ENCODE measurements around the gene TRIM14.
"Not testable (repeated sequence)": the region's sequence is repeated elsewhere in the genome, so short reads cannot be mapped to it uniquely, and the experiment has no call there.

TRIM14 gene

DNA sequence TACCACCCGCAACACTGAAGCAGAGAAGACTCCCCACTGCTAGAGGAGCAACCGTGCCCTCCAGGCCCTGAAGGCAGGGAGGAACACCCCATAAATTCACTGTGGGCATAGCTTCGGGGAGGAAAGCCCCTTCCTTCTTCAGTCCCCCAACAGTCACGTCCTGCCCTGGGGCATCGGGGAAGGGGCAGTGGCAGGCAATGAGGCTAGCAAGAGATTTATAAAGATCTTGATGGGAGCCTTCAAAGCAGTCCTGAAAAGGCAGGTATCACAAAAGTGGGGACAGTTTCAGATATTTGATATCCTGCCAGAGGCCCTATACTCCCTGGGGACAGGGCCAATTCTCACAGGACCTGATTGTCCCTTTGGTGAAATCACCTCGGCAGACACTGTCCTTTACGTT lies 16.9 kb upstream of the TRIM14 start:
- DNase-seq (ENCODE audit: extremely low spot score) = no peak
- ChIA-PET POLR2A (no interaction called here), CTCF (interaction anchor here (1.1 to 1.2 kb wide), 2 partner anchors 13 to 56 kb away, joined by 3 read pairs; partner anchors contain the start of gene CORO2A)
- TF ChIP-seq, protein P1, sequence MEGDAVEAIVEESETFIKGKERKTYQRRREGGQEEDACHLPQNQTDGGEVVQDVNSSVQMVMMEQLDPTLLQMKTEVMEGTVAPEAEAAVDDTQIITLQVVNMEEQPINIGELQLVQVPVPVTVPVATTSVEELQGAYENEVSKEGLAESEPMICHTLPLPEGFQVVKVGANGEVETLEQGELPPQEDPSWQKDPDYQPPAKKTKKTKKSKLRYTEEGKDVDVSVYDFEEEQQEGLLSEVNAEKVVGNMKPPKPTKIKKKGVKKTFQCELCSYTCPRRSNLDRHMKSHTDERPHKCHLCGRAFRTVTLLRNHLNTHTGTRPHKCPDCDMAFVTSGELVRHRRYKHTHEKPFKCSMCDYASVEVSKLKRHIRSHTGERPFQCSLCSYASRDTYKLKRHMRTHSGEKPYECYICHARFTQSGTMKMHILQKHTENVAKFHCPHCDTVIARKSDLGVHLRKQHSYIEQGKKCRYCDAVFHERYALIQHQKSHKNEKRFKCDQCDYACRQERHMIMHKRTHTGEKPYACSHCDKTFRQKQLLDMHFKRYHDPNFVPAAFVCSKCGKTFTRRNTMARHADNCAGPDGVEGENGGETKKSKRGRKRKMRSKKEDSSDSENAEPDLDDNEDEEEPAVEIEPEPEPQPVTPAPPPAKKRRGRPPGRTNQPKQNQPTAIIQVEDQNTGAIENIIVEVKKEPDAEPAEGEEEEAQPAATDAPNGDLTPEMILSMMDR (IDR thresholded peaks at IDR 0.05; ENCODE audit: control extremely low read depth, extremely low read depth, low read depth, missing control alignments) = no peak

DNA sequence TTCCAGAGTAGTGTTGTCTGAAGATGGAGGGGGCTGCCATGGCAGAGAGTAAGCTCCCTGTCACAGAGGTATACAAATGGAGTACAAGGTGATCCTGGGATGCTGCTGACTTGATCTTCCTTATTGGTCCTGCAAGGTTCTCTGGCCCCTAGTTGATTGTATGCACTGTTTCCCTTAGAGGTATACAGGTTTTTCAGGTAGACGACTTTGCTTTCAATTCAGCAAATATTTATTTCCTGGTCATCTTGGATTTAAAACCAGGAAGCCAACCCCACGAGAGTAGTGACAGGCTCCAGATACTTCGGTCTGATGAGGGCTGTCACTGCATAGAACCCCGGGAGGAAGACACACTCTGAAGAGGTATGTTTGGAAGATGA lies 16.5 kb upstream of the TRIM14 start:
- TF ChIP-seq, protein P1 (IDR thresholded peaks at IDR 0.05; ENCODE audit: control extremely low read depth, extremely low read depth, low read depth, missing control alignments) = no peak
- DNase-seq (ENCODE audit: extremely low spot score) = no peak
- ChIA-PET CTCF (interaction anchor here (1.1 kb wide), 1 partner anchor 56 kb away, joined by 3 read pairs; the partner anchor contains the start of gene CORO2A), POLR2A (no interaction called here)

DNA sequence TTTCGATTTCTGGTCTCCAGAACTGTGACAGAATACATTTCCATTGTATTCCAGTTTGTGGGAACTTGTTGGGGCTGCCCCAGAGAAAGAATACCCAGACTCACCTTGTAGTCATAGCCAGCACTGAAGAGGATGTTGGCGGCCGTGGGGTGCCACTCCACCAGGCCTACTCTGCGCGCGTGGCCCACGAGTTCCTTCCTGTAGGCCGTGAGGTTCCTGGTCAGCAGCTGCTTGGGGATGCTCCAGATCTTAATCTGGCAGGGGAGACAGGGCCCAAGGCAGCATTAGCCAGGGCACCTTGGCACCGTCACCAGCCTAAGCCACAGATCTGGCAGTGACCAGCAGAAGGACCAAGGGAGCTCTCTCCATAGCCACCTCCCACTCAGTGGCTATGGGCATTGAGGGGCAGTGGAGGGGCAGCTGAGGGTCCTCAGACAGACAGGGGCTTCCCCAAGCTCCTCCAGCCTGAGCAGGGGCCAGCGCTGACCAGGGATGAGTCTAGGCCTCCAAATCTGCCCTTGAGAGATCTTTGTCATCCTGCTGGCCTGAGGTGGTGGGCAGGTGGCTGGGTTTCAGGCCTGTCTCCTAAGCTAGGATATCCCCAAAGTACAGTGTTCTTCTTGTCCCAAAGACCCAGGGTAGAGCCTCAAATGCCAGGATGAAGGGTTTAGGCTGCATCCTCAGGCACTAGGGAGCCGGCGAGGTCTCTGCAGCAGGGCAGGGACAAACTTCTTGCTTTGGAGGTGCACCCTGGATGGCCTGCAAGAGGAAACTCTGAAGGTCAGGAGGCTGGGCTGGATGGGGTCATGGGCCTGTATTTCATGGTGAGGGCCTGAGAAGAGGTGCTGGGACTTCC lies 15.9 kb upstream of the TRIM14 start:
- no peak for DNase-seq (ENCODE audit: extremely low spot score)
- TF ChIP-seq, protein P1 (IDR thresholded peaks at IDR 0.05; ENCODE audit: control extremely low read depth, extremely low read depth, low read depth, missing control alignments) = no peak
- ChIA-PET POLR2A (no interaction called here), CTCF (interaction anchor here (1.5 kb wide), 1 partner anchor 17 kb away, joined by 4 read pairs; the partner anchor contains the start of gene TRIM14)

DNA sequence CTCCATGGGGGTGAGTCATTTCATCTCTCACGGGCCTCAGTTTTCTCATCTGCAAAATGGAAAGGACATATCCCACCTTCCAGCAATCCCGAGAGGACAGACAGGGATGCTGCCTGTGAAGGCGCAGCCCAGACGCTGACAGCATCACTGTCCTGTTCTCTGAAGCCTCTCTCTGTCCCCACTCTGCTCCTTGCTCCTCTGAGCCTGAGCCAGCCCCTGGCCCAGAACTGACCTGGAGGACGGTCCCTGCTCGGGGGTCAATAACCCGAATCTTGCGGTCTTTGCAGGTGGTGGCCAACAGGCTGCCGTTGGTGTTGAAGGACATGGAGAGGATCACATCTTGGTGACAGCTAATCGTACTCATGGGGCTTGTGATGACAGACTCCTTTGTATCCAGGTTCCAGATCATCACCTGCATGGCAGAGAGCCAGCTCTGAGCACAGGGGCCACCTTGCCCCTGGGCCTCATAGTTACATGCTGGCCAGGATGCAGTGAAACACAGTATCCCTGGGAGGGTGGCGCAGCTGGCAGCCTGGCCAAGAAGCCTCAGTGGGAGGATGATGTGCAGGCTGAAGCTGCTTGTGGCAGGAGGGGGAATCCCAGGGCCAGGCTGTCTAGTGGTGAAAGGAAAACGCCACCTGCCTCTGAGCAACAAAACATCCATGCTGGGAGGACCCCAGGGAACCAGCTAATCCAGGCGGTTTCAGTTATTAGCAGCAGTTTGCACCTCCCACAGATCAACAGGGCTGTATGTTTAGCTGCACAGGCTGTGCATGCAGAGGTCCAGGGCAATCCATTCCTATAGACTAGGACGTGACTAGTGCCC lies 14.0 kb upstream of the TRIM14 start:
- CTCF ChIA-PET = interaction anchor here (1.1 to 1.4 kb wide), 3 partner anchors 14 to 122 kb away, joined by 3 read pairs; partner anchors contain the start of genes TBC1D2 and TRIM14
- DNase-seq (ENCODE audit: extremely low spot score) = no peak
- TF ChIP-seq, protein P1 (IDR thresholded peaks at IDR 0.05; ENCODE audit: control extremely low read depth, extremely low read depth, low read depth, missing control alignments) = no peak
- POLR2A ChIA-PET = interaction anchor here (0.8 kb wide), 1 partner anchor 77 kb away, joined by 4 read pairs; the partner anchor contains the start of gene NANS

DNA sequence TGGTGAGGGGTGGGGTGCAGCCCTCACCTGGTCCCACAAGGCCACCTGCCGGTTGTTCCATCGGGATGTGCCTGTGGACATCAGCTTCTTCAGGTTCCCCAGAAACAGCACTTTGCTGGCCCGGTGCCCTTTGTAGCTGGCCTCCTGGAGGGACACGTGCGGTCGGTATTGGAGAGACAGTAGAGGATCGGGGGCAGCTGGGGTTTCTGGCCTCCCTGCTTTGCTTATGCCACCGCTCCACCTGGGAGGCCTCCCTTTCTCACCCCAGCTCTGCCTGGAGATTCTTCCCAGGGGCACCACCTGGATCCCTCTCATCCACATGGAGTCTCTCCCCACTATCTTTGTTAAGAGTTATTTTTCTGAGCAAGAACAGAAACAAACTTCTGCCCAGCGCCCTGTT lies 13.1 kb upstream of the TRIM14 start:
- DNase-seq (ENCODE audit: extremely low spot score) = no peak
- TF ChIP-seq, protein P1 (IDR thresholded peaks at IDR 0.05; ENCODE audit: control extremely low read depth, extremely low read depth, low read depth, missing control alignments) = no peak
- CTCF ChIA-PET = interaction anchor here (0.7 to 1.4 kb wide), 4 partner anchors 10 to 23 kb away, joined by 3 to 4 read pairs (median 3); partner anchors contain the start of gene TRIM14
- POLR2A ChIA-PET = no interaction called here

DNA sequence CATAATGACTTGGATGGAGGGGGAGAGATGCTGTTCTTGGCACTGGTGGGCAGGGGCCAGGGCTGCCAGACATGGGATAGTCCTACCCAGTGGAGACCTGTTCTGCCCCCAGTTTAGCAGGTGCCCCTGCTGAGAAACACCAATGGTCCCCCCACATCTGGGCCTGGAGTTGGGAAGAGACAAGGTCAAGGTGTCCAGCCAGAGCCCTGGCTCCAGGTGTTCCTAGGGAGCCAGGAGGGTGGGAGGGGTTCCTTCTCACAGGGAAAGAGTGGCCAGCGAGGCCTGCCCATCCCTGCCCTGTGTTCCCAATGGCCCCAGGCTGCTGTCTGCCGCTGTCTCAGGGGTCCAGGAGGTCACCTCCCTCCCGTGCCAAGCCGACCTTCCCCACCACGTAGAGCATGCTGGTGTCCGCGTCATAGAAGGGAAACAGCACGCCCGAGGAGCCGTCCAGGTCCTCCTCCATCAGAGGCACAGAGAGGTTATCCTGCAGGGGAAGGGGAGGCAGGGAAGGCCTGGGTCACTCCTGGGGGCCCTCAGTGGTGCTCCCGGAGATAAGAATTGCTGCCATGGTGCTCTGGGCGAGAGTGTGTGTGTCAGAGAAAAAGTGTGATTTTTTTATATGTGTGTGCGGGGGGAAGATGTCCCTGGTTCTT lies 11.7 kb upstream of the TRIM14 start:
- CTCF ChIA-PET = no interaction called here
- no peak for DNase-seq (ENCODE audit: extremely low spot score)
- TF ChIP-seq, protein P1 (IDR thresholded peaks at IDR 0.05; ENCODE audit: control extremely low read depth, extremely low read depth, low read depth, missing control alignments) = no peak
- POLR2A ChIA-PET = no interaction called here

DNA sequence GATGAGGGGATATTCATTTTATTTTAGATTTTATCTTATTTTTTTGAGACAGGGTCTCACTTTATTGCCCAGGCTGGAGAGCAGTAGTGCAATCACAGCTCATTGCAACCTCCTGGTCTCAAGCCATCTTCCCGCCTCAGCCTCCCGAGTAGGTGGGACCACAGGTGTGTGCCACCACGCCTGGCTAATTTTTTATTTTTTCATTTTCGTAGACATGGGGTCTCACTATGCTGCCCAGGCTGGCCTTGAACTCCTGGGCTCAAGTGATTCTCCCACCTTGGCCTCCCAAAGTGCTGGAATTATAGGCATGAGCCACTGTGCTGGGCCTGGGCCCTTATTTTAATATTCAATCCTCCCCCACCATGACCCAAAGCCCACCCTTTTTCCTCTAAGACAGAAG lies 11.0 kb upstream of the TRIM14 start:
- DNase-seq (ENCODE audit: extremely low spot score); POLR2A ChIA-PET: not testable (repeated sequence)
- CTCF ChIA-PET = interaction anchor here (1.1 to 3.0 kb wide), 3 partner anchors 12 to 40 kb away, joined by 3 to 18 read pairs (median 4); partner anchors contain the start of gene TRIM14
